Hematopoietic multipotent progenitor cell treated with erythropoietin and hydrocortisone succinate and interleukin-3 and kit ligand, for 6 days (in vitro differentiated cells): ENCODE measurements around the gene GSG1L.
"Not testable (repeated sequence)": the region's sequence is repeated elsewhere in the genome, so short reads cannot be mapped to it uniquely, and the experiment has no call there.

Source experiments
- DNase-seq: peaks from one replicate; pipeline ENCODE4 v3.0.0-alpha.2; 2015

The GSG1L gene

GRCh38 chr16:27977966-27978365 lies 85.5 kb downstream of the GSG1L start:
- no peak for DNase-seq

- DNase-seq: no peak
Measured at GRCh38 chr16:27976990-27977389, 86.5 kb downstream of the GSG1L start.

- DNase-seq: no peak
Measured at GRCh38 chr16:27974896-27975540, 88.5 kb downstream of the GSG1L start.

- peak; percentile 26 for DNase-seq
Measured at GRCh38 chr16:27973678-27974077, 89.8 kb downstream of the GSG1L start.

DNA sequence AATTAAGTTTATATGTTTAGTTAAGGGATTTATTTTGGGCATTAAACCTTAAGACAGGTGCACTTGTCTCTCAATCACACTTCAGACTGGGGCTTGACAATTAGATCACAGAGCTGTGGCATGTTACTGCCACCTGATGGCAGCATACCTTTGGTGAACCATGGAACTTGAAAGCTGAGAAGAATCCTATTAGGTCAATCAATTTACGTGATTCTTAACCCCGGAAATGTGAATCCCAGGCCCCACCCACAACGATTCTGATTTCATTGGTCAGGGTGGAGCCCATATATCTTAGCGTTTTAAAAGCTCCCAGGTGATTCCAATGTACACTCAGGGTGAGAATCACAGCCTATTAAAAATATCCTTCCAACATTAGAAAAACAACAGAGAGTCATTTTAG lies 91.0 kb downstream of the GSG1L start:
- DNase-seq: peak; percentile 79

DNA sequence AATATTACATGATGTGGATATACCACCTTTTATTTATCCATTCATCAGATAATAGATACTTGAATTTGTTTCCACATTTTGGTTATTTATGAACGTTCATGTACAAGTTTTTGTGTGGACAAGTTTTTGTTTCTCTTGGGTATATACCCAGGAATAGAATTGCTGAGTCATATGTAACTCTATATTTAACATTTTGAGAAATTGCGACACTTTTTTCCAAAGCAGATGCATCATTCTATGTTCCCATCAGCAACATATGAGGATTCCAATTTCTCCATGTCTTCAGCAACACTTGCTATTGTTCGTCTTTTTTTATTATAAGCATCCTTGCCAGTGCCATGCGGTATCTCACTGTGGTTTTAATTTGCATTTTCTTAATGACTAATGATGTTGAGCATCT lies 93.9 kb downstream of the GSG1L start:
- no peak for DNase-seq

DNA sequence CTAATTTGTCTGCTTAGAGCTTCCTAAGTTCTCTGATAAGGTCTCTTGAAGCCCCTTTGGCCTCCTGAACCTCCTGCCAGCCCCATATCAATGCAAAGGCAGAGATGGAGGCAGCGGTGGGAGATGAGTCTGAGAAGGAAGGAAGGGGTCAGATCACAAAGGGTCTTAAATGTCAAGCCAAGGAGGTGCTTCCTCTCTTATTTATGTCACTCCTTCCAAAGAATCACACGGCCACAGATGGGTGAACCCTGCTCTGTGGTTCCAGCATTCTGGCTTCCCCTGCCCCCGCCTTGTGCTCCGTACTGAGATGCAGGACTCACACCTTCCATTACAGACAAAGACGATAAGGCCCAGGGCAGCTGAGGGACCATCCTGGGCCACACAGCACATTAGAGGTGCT lies 96.3 kb downstream of the GSG1L start:
- DNase-seq: no peak

DNA sequence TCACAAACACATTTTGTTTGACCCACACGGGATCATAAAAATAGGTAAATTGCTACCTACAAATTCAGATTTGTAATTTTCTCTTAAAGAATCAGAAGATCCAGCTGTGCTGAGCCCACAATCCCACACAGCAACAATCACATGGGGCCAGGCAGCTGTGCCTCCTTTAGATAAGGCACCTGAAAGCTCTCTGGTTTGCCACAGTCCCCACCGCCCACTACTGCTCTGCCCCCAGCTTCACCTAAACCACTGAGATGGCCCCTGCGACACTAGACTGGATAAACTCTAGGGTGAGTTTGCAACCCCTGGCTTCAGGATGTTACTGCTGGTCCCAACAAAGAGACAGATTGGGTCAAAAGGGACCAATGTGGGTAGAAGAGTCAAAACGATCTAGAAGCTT lies 96.8 kb downstream of the GSG1L start:
- peak; percentile 15 for DNase-seq

GRCh38 chr16:27965801-27966200 lies 97.7 kb downstream of the GSG1L start:
- no peak for DNase-seq

GRCh38 chr16:27963471-27963965 lies 100.0 kb downstream of the GSG1L start:
- DNase-seq: no peak

GRCh38 chr16:27962197-27962596 lies 101.3 kb downstream of the GSG1L start:
- DNase-seq: no peak

DNA sequence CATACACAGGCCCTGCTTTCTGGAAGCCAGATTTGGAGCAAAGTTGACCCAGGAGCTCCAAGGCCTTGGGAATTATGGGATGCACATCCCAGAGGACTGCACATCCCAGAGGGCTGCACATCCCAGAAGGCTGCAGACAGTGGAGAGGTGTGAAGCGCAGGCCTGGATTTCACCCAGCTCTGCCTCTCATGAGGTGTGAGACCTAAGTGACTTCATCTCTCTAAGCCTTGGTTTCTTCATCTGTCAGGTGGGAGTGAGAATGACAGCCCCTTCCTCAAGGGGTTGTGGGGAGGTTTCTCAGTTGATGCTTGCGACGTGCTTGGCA lies 102.3 kb downstream of the GSG1L start:
- no peak for DNase-seq

GRCh38 chr16:27960619-27961295 lies 102.8 kb downstream of the GSG1L start:
- no peak for DNase-seq

GRCh38 chr16:27959914-27960313 lies 103.6 kb downstream of the GSG1L start:
- DNase-seq: no peak

DNA sequence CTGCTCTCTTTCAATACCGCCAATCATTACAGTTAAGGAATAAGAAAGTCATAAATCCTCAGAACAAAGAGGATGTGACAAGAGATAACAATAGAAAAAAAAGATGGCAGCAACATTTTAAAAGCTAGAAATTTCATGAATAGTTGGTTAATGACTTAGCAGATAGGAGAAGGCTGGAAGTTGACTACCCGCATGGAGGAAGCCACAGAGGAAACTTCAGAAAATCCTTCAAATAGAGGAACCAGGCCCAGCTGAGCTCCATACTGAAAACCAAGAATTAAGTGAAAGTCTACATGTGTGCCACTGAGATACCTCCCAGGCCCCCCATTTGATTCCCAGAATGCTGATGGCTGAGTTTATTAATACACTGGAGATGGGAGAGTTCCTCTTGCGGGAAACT lies 109.3 kb downstream of the GSG1L start:
- DNase-seq: no peak

DNA sequence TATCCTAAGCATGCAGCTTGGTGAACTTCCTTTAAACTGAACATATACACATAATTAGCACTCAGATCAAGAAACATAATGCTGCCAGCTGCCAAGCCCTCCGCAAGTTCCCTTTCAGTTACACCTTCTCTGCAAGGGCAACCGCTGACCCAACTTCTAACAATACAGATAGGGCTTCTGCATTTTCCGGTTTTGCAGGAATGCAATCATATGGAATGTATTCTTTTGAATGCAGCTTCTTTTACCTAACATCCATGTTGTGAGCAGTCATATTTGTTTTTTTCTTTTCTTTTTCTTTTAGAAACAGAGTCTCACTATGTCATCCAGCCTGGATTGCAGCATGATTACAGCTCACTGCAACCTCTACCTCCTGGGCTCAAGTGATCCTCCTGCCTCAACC lies 110.7 kb downstream of the GSG1L start:
- no peak for DNase-seq

DNA sequence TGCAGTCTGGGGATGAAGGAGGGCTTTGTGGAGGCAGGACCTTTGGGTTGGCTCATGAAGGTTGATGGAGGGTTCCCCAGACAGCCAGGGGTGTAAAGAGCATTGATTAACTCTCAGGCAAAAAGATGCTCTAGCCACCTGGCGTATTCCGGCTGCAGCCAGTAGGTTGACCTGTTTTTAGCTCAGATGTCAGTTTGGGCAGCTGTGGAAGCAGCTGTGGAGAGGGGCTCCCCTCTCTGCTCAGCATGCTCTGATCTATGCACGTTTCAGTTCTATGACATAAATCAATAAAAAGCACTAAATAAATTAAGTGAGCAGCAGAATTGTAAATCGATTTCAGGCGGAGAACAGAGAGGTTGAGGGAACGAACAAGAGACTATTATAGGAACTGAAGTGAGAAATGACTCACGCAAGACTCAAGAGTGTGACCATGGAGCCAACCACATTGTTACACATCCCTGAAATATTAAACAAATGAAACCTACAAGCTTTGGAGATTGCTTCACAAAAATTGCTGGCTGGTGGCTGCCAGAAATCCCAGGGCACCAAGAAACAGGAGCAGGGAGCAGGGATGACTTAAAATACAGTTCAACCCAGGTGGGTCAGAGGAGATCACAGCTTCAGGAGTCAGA lies 111.9 kb downstream of the GSG1L start:
- no peak for DNase-seq

- no peak for DNase-seq
Measured at GRCh38 chr16:27950206-27950887, 113.2 kb downstream of the GSG1L start.

DNA sequence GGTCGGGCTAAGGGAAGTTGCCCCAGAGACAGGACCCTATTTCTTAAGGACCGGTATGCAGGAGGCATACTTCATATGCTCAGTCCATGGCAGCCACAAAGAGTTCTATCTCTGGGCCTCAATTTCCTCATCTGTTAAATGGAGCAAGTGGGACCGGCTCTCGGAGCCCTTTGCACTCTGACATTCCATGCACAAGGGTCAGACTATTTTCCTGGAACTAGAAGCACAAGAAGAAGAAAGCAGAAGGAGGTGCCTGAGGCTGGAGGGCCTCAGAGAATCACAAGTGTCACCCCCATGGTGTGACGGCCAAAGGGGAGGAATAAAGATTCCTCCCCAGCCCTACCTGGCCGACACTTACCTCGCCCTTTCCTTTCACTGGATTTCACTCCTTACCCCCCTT lies 115.8 kb downstream of the GSG1L start:
- no peak for DNase-seq

- no peak for DNase-seq
Measured at GRCh38 chr16:27945233-27945973, 118.1 kb downstream of the GSG1L start.

- DNase-seq: no peak
Measured at GRCh38 chr16:27943766-27944165, 119.7 kb downstream of the GSG1L start.

DNA sequence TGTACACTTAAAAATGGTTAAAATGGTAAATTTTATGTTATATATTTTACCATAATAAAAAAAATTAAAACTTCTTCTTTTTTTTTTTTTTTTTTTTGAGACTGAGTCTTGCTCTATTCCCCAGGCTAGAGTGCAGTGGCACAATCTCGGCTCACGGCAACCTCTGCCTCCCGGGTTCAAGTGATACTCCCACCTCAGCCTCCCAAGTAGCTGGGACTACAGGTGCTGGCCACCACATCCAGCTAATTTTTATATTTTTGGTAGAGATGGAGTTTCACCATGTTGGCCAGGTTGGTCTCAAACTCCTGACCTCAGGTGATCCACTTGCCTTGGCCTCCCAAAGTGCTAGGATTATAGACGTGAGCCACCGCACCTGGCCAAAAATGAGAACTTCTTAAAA lies 121.4 kb downstream of the GSG1L start:
- not testable (repeated sequence) for DNase-seq

GRCh38 chr16:27935076-27935475 lies 128.4 kb downstream of the GSG1L start:
- no peak for DNase-seq
